ENCODE data around the gene BCAP31. TPM values are rescaled to one million over a fixed set of nuclear protein-coding genes. Genes with fewer than 3 reads are reported as not detected.

The BCAP31 gene
- total RNA-seq, 1 donor = 111 TPM

DNA sequence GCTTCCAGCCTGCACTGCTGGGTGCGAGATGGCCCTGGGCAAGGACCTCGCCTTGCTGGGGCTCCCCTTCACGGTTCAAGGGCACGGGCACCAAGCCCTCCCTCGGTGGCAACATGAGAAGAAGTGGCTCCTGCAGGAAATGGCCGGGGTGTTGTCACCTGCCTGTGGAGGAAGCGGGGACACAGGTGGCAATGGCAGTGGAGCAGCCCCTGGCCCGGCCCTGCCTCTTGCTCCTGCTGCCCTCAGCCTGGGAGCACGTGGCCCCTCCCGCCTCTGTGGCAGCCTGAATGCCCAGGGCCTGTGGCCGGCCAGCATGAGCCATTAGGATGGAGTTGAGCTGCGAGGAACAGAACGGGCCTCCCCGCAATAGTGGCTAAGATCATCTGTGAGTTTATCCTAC lies 17.3 kb upstream of the BCAP31 start:
- H3K4me3 ChIP-seq (ENCODE audit: low read depth, low read length) = no peak overlapping the region
- TF ChIP-seq, protein P1, sequence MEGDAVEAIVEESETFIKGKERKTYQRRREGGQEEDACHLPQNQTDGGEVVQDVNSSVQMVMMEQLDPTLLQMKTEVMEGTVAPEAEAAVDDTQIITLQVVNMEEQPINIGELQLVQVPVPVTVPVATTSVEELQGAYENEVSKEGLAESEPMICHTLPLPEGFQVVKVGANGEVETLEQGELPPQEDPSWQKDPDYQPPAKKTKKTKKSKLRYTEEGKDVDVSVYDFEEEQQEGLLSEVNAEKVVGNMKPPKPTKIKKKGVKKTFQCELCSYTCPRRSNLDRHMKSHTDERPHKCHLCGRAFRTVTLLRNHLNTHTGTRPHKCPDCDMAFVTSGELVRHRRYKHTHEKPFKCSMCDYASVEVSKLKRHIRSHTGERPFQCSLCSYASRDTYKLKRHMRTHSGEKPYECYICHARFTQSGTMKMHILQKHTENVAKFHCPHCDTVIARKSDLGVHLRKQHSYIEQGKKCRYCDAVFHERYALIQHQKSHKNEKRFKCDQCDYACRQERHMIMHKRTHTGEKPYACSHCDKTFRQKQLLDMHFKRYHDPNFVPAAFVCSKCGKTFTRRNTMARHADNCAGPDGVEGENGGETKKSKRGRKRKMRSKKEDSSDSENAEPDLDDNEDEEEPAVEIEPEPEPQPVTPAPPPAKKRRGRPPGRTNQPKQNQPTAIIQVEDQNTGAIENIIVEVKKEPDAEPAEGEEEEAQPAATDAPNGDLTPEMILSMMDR (IDR thresholded peaks at IDR 0.05; ENCODE audit: insufficient read depth, low read length) = no peak
- no peak for DNase-seq (ENCODE audit: low read depth)

DNA sequence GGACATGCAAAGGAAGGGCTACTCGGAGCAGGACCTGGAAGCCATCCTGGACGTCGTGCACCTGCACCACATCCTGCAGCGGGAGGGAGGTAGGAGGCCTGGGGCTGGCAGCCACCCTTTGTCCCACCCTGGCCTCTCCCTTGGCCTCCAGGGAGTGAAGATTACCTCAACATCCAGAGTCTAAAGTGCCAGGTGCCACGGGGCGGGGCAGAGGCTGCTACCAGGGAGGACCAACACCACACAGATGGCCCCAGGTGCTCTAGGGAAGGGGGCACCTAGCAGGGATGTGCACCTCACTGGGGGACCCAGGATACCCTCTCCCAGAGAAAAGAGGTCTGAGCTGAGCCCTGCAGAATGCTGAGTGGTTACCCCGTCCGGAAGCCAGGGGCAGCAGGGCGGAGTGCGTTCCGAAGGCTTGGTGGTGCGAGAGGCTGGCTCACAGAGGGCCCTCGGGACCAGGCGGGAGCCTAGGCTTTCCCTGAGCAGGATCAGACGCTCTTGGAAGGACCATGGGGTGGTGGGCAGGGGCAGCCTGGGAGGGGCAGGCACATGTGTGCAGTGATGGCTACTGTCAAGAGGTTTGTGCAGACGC lies 16.5 kb upstream of the BCAP31 start:
- DNase-seq (ENCODE audit: low read depth) = no peak
- no peak overlapping the region for H3K4me3 ChIP-seq (ENCODE audit: low read depth, low read length)
- TF ChIP-seq, protein P1 (IDR thresholded peaks at IDR 0.05; ENCODE audit: insufficient read depth, low read length) = no peak

DNA sequence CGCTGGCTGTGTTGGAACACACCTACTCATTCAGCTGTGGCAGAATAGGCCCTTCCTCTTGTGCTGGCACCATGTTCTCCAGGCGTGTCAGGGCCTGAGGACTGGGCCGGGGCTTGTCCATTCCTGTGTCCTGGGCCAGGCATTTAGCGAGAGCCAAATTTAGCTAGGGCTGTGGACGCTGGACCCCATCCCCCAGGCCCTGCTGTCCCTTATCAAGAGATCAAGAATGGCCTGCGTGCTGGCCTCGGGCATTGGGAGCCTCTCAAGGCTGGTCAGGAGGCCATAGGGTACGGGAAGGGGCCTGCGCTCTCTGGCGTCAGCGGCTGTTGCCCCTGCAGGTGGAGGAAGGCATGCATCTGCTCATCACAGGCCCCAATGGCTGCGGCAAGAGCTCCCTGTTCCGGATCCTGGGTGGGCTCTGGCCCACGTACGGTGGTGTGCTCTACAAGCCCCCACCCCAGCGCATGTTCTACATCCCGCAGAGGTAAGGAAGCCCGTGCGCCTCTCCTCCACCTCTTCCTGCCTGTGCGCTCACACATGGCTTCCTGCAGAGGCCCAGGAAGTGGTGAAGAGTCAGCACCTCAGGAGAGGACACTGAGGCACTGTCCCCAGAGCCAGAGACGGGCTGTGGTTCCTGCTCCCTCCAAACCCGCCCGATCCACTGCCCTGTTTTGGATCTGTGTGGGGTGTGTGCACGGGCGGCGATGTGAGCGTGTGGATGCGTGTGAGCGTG lies 15.7 kb upstream of the BCAP31 start:
- H3K4me3 ChIP-seq (ENCODE audit: low read depth, low read length) = no peak overlapping the region
- TF ChIP-seq, protein P1 (IDR thresholded peaks at IDR 0.05; ENCODE audit: insufficient read depth, low read length) = no peak
- DNase-seq (ENCODE audit: low read depth) = no peak

DNA sequence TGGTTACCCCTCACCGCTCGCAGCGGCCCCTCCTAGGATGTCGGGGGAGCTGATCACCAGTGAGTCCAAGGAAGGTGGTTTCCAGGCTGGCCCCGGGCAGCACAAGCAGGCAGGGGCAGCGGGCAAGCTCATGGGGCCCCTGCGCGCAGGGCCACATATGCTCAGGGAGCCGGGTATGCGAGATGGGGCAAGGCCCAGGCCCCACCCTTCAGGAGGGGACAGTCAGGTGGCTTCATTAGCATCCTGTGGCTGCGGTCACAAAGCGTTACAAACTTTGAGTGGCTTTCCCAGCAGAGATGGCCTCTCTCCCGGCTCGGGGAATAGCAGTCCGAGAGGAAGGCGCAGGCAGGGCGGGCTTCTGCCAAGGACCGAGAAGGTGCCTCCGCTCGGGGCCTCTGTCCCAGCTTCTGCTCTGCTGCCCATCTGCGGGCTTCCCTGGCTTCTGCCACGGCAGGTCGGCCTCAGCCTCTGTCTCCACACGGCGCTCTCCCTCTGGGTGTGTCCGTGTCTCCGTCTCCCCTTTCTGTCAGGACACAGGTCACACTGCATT lies 13.9 kb upstream of the BCAP31 start:
- H3K4me3 ChIP-seq (ENCODE audit: low read depth, low read length) = no peak overlapping the region
- TF ChIP-seq, protein P1 (IDR thresholded peaks at IDR 0.05; ENCODE audit: insufficient read depth, low read length) = no peak
- no peak for DNase-seq (ENCODE audit: low read depth)

DNA sequence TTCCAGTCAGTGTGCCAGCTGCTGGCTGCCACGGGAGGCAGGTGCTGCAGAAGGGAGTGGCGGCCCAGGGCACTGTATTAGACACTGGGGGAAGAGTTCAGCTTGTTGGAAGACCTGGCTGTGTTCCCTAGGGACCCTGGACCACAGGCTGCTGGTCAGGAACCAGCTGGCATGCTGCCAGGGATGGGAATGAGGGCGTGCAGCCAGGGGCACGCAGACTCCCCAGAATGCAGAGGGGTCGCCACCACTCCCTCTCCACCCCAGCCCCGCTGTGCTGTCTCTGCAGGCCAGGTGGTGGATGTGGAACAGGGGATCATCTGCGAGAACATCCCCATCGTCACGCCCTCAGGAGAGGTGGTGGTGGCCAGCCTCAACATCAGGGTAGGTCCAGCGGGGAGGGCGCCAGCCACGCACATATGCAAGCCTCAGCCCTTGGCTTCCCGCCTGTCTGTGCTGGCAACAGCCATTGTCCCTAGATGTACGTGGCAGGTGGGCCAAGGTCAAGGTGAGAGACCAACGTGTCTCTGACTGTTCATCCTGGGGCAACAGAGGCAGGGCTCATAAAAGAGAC lies 12.8 kb upstream of the BCAP31 start:
- DNase-seq (ENCODE audit: low read depth) = no peak
- TF ChIP-seq, protein P1 (IDR thresholded peaks at IDR 0.05; ENCODE audit: insufficient read depth, low read length) = no peak
- no peak overlapping the region for H3K4me3 ChIP-seq (ENCODE audit: low read depth, low read length)

DNA sequence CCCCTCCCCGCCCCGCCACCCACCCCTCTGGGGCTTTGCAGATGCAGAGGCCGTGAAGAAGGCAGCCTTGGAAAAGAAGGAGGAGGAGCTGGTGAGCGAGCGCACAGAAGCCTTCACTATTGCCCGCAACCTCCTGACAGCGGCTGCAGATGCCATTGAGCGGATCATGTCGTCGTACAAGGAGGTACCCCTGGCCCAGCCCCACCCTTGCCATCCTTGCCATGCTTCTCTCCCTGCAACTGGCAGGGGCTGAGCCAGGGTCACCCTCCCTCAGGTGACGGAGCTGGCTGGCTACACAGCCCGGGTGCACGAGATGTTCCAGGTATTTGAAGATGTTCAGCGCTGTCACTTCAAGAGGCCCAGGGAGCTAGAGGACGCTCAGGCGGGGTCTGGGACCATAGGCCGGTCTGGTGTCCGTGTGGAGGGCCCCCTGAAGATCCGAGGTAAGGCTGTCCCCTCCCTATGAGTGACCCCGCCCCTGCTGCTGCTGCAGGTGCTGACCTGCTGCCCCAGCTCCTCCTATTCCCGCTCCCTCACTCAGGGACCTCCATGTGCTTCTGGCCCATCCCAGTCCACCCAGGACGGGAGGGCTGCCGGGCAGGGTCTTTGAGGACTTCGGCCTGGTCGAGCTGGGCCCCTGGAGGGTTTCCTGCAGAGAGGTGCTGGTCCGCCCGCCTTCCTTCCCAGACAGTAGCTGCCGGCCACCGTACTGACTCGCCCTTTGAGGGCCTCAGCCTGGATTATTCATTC lies 12.1 kb upstream of the BCAP31 start:
- TF ChIP-seq, protein P1 (IDR thresholded peaks at IDR 0.05; ENCODE audit: insufficient read depth, low read length) = no peak
- no peak overlapping the region for H3K4me3 ChIP-seq (ENCODE audit: low read depth, low read length)
- no peak for DNase-seq (ENCODE audit: low read depth)
